Measurements from ENCODE around the gene DNAJC1. TPM values are rescaled to one million over a fixed set of nuclear protein-coding genes. Genes with fewer than 3 reads are reported as not detected.

DNAJC1 gene
- total and polyA plus RNA-seq, 10 of the 15 experiments (the other 5 are each of a cell fraction or from before 2014, with no cell fraction given): 2.5 to 39.3 (median 20.4) TPM

GRCh38 chr10:21926949-21927348, 76.6 kb downstream of the DNAJC1 start:
- Histone ChIP-seq H3K36me3 (ENCODE audit: control insufficient read depth in 2 of 2, insufficient read depth in 2 of 2, low read length in 1 of 2) (no peaks in the 10 kb centered on the region; a peak in 1 of 4 replicates), H3K9ac (ENCODE audit: control insufficient read depth, insufficient read depth, low read length) (no peak overlapping the region), H3K4me1 (ENCODE audit: control insufficient read depth, insufficient read depth, low read length) (no peaks in the 10 kb centered on the region), H3K4me2 (ENCODE audit: control insufficient read depth, insufficient read depth) (no peak overlapping the region), H3K79me2 (ENCODE audit: control insufficient read depth, insufficient read depth, low read length) (no peaks in the 10 kb centered on the region), H3K9me3 (replicated peaks; ENCODE audit: control insufficient read depth, insufficient read depth, low read length) (no peaks in the 10 kb centered on the region), H2AFZ (ENCODE audit: control insufficient read depth, low read depth, low read length) (no peak overlapping the region), H3K27ac (ENCODE audit: control insufficient read depth, insufficient read depth) (no peak overlapping the region), H3K4me3 (no peak overlapping the region), H4K20me1 (ENCODE audit: control insufficient read depth, insufficient read depth) (no peaks in the 10 kb centered on the region), H3K27me3 (replicated peaks in 1 of 2; ENCODE audit: control insufficient read depth in 2 of 2, insufficient read depth in 2 of 2, low read length in 1 of 2) (no peaks in the 10 kb centered on the region)
- RAD21 ChIA-PET (ENCODE audit: unreplicated experiment): no interaction called here
- ATAC-seq (no peak), DNase-seq (ENCODE audit: low read depth, low spot score) (no peak), FAIRE-seq (no peak)
- CTCF ChIA-PET: no interaction called here
- no TSS peak for BruUV-seq (replicated peaks)
- in situ Hi-C loops (cut with MboI) (no loop called here), intact Hi-C loops (cut with micrococcal nuclease; ENCODE audit: unreplicated experiment) (no loop called here)
- TF ChIP-seq ZBTB11 (CRISPR knock-in tag; IDR thresholded peaks at IDR 0.05): no peak
- POLR2A ChIA-PET: no interaction called here
- WGBS (ENCODE audit: insufficient coverage, insufficient replicate concordance, low lambda C conversion rate, missing lambda C conversion rate): 71% methylated on average over 2 of the region's 2 CpGs
- SMC1A ChIA-PET (ENCODE audit: uncharacterized antibody, unreplicated experiment): interaction anchor here (1.1 kb wide), 1 partner anchor 38 kb away, joined by 3 read pairs; no protein-coding TSS in a partner anchor

GRCh38 chr10:21926358-21926925, 77.1 kb downstream of the DNAJC1 start:
- no peak for ATAC-seq
- Histone ChIP-seq H3K36me3 (ENCODE audit: control insufficient read depth in 2 of 2, insufficient read depth in 2 of 2, low read length in 1 of 2) (no peaks in the 10 kb centered on the region; a peak in 1 of 4 replicates), H4K20me1 (ENCODE audit: control insufficient read depth, insufficient read depth) (no peaks in the 10 kb centered on the region), H3K9ac (ENCODE audit: control insufficient read depth, insufficient read depth, low read length) (no peak overlapping the region), H3K4me1 (ENCODE audit: control insufficient read depth, insufficient read depth, low read length) (no peaks in the 10 kb centered on the region), H3K4me2 (ENCODE audit: control insufficient read depth, insufficient read depth) (no peak overlapping the region), H3K27ac (ENCODE audit: control insufficient read depth, insufficient read depth) (no peak overlapping the region), H3K9me3 (replicated peaks; ENCODE audit: control insufficient read depth, insufficient read depth, low read length) (no peaks in the 10 kb centered on the region), H3K27me3 (replicated peaks in 1 of 2; ENCODE audit: control insufficient read depth in 2 of 2, insufficient read depth in 2 of 2, low read length in 1 of 2) (no peaks in the 10 kb centered on the region), H3K79me2 (ENCODE audit: control insufficient read depth, insufficient read depth, low read length) (no peaks in the 10 kb centered on the region), H2AFZ (ENCODE audit: control insufficient read depth, low read depth, low read length) (no peak overlapping the region), H3K4me3 (no peak overlapping the region)
- ChIA-PET SMC1A (ENCODE audit: uncharacterized antibody, unreplicated experiment) (interaction anchor here (1.1 kb wide), 1 partner anchor 38 kb away, joined by 3 read pairs; no protein-coding TSS in a partner anchor), CTCF (no interaction called here), POLR2A (no interaction called here), RAD21 (ENCODE audit: unreplicated experiment) (no interaction called here)
- FAIRE-seq: no peak
- BruUV-seq (replicated peaks): no TSS peak
- in situ Hi-C loops (cut with MboI): no loop called here
- intact Hi-C loops (cut with micrococcal nuclease; ENCODE audit: unreplicated experiment): no loop called here
- DNase-seq (ENCODE audit: low read depth, low spot score): no peak
- no peak for TF ChIP-seq JUNB (IDR thresholded peaks at IDR 0.05)
- TF ChIP-seq ATF7 (IDR thresholded peaks at IDR 0.05; ENCODE audit: low read depth): no peak
- TF ChIP-seq TAF1 (IDR thresholded peaks at IDR 0.05; ENCODE audit: borderline replicate concordance, low read depth, low read length): no peak
- TF ChIP-seq, protein P1, sequence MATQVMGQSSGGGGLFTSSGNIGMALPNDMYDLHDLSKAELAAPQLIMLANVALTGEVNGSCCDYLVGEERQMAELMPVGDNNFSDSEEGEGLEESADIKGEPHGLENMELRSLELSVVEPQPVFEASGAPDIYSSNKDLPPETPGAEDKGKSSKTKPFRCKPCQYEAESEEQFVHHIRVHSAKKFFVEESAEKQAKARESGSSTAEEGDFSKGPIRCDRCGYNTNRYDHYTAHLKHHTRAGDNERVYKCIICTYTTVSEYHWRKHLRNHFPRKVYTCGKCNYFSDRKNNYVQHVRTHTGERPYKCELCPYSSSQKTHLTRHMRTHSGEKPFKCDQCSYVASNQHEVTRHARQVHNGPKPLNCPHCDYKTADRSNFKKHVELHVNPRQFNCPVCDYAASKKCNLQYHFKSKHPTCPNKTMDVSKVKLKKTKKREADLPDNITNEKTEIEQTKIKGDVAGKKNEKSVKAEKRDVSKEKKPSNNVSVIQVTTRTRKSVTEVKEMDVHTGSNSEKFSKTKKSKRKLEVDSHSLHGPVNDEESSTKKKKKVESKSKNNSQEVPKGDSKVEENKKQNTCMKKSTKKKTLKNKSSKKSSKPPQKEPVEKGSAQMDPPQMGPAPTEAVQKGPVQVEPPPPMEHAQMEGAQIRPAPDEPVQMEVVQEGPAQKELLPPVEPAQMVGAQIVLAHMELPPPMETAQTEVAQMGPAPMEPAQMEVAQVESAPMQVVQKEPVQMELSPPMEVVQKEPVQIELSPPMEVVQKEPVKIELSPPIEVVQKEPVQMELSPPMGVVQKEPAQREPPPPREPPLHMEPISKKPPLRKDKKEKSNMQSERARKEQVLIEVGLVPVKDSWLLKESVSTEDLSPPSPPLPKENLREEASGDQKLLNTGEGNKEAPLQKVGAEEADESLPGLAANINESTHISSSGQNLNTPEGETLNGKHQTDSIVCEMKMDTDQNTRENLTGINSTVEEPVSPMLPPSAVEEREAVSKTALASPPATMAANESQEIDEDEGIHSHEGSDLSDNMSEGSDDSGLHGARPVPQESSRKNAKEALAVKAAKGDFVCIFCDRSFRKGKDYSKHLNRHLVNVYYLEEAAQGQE (IDR thresholded peaks at IDR 0.05; ENCODE audit: low read depth, low read length): no peak
- no peak for TF ChIP-seq SMAD5 (IDR thresholded peaks at IDR 0.05; ENCODE audit: low read depth)
- TF ChIP-seq EZH2 (IDR thresholded peaks at IDR 0.05; ENCODE audit: borderline replicate concordance, control insufficient read depth, low read depth, low read length): no peak
- no peak for TF ChIP-seq TCF12 (IDR thresholded peaks at IDR 0.05; ENCODE audit: low read depth, low read length)
- no peak for TF ChIP-seq MTA3 (IDR thresholded peaks at IDR 0.05; ENCODE audit: borderline replicate concordance, low read length)
- TF ChIP-seq CHD1 (IDR thresholded peaks at IDR 0.05; ENCODE audit: low read depth, low read length): no peak
- no peak for TF ChIP-seq KDM1A (IDR thresholded peaks at IDR 0.05; ENCODE audit: borderline replicate concordance)
- no peak for TF ChIP-seq HDGF (IDR thresholded peaks at IDR 0.05)
- no peak for TF ChIP-seq ZNF217 (IDR thresholded peaks at IDR 0.05)

Data from GM12878 (cell line).